Memory B cell (primary cell): ENCODE measurements around the gene HYAL3.

Experiments used
- ATAC-seq: fragments of 150-1000 bp; cut with Tn5 transposase; 2 replicates; pipeline ENCODE4 v1.10.0; 2021; ENCODE audit warnings: low read depth, mild to moderate bottlenecking, moderate library complexity
- DNase-seq, 2 donors: peaks; one replicate each; pipeline ENCODE4 v3.0.0; 2022; ENCODE audit warnings: low spot score in 2 of 2
- H3K27ac Mint-ChIP-seq: one replicate; pipeline ENCODE4 v1.8.0; 2022; ENCODE audit warnings: mild to moderate bottlenecking, moderate library complexity, mixed read lengths
- H3K27me3 Mint-ChIP-seq: one replicate; pipeline ENCODE4 v1.8.0; 2022; ENCODE audit warnings: mixed read lengths
- H3K36me3 Mint-ChIP-seq: one replicate; pipeline ENCODE4 v1.8.0; 2022; ENCODE audit warnings: mild to moderate bottlenecking, mixed read lengths
- H3K4me1 Mint-ChIP-seq: one replicate; pipeline ENCODE4 v1.8.0; 2022; ENCODE audit warnings: mixed read lengths
- H3K4me3 Mint-ChIP-seq: one replicate; pipeline ENCODE4 v1.8.0; 2022; ENCODE audit warnings: mild to moderate bottlenecking, moderate library complexity, mixed read lengths
- H3K9me3 Mint-ChIP-seq: one replicate; pipeline ENCODE4 v1.8.0; 2022; ENCODE audit warnings: mixed read lengths

The HYAL3 gene

GRCh38 chr3:50337175-50337861 lies 38.1 kb upstream of the HYAL3 start:
- Mint-ChIP-seq H3K27ac (peak overlapping the region; percentile 99), H3K36me3 (peaks cover 8% of the 10 kb centered on the region), H3K27me3 (no peaks in the 10 kb centered on the region), H3K4me3 (peak overlapping the region; percentile 97), H3K4me1 (peaks cover 30% of the 10 kb centered on the region), H3K9me3 (no peaks in the 10 kb centered on the region)
- peak; percentile 77 for ATAC-seq
- peak; percentile 81 to 90 for DNase-seq

DNA sequence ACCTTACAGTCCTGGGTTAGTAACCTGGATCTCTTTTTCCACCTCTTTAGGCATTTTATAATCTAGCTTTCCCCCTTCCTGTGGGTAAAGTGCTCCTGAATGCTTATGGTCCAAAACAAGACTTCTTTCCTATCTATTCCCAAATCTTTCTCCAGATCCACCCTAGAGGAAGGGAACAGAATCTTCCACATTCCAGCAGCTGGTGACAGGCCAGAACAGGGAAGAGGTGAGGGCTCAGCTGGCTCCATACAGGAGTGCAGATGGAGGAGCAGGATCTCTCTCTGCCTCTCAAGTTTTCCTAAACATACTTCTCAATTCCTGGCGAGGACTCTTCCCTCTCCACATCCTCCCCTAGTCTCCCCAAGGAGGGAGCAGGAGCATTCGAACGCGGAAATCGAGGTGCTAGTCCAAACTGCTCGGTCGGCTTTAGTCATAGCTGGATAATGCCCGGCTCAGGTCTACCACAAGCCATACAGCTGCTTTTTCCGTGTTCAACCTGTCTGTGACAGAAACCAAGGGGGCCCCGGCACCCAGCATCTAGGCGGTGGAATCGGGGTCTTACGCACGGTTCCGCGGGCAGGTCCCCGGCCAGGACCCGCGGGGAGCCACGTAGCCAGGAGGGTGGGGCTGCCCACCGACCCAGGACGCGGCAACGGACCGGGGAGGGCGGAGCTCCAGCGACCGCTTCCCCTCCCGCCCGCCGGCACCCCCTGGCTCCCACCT lies 37.4 kb upstream of the HYAL3 start:
- H3K4me3 Mint-ChIP-seq, result peak overlapping the region; percentile 97
- H3K27ac Mint-ChIP-seq, result peak overlapping the region; percentile 99
- DNase-seq (no peak), ATAC-seq (peak; percentile 36)
- no peaks in the 10 kb centered on the region for H3K9me3 Mint-ChIP-seq
- peaks cover 30% of the 10 kb centered on the region for H3K4me1 Mint-ChIP-seq
- no peaks in the 10 kb centered on the region for H3K27me3 Mint-ChIP-seq
- peaks cover 8% of the 10 kb centered on the region for H3K36me3 Mint-ChIP-seq

DNA sequence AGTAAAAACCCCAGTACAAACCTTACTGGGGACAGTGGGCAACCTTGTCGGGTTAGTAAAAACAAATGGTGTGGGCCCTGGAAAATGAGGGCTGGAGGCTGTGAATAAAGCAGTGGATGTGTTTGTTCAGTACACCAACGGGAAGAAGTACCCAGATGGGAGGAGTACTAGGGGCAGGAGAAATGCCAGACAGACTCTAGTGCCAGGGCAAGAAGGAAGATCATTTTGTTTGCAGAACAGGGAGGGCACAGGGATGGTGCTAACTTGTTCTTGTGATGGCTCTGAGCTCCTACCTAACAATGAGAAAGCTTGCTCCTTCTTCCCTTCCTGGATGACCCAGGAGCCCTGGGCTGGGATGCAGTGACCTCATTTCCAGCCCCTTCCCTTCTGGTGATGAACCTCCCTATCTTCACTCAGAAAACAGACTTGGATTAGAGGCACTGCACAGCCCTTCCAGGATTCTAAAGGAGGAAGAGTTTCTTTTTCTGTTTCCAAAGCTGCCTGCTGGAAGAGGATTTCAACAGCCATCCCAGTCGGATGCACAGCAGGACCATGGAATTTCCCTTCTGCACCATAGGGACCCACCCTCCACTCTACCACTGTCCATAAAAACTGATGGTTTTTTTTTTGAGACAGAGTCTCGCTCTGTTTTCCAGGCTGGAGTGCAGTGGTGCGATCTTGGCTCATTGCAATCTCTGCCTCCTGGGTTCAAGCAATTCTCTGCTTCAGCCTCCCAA lies 35.3 kb upstream of the HYAL3 start:
- Mint-ChIP-seq H3K27me3 (no peaks in the 10 kb centered on the region), H3K4me3 (peak overlapping the region; percentile 21), H3K36me3 (peaks cover 17% of the 10 kb centered on the region), H3K9me3 (no peaks in the 10 kb centered on the region), H3K4me1 (peaks cover 20% of the 10 kb centered on the region), H3K27ac (no peak overlapping the region)
- DNase-seq (no peak), ATAC-seq (no peak)

- DNase-seq, result no peak
- Mint-ChIP-seq H3K4me3 (no peak overlapping the region), H3K27me3 (no peaks in the 10 kb centered on the region), H3K4me1 (peaks cover 16% of the 10 kb centered on the region), H3K9me3 (no peaks in the 10 kb centered on the region), H3K36me3 (peaks cover 15% of the 10 kb centered on the region), H3K27ac (peak overlapping the region; percentile 31)
- ATAC-seq, result no peak
These were observed 34.6 kb upstream of the HYAL3 start for GRCh38 chr3:50333744-50334328.

- peaks cover 13% of the 10 kb centered on the region for H3K4me1 Mint-ChIP-seq
- no peak overlapping the region for H3K27ac Mint-ChIP-seq
- H3K36me3 Mint-ChIP-seq, result peaks cover 11% of the 10 kb centered on the region
- no peaks in the 10 kb centered on the region for H3K9me3 Mint-ChIP-seq
- DNase-seq (no peak), ATAC-seq (no peak)
- no peak overlapping the region for H3K4me3 Mint-ChIP-seq
- no peaks in the 10 kb centered on the region for H3K27me3 Mint-ChIP-seq
These were observed 32.2 kb upstream of the HYAL3 start for GRCh38 chr3:50331364-50331907.

DNA sequence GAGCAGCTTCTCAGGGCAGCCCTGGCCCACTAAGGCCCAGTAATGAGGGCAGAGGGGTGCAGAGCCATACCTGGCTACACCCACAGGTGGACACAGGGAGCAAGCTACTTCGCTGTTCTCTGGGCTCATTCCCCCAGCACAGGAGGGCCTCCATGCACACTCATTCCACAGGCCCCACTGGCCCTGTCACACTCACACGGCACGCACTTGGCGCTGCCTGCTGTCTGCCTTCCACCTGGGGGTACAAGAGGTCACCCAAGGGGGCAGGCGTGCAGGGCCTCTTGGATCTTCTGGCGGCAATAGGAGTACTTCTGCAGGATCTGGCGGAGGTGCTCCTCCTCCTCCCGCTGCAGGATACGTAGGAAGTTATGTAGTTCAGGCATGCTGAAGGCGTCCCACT lies 31.1 kb upstream of the HYAL3 start:
- Mint-ChIP-seq H3K27me3 (no peaks in the 10 kb centered on the region), H3K4me1 (peaks cover 14% of the 10 kb centered on the region), H3K36me3 (peaks cover 11% of the 10 kb centered on the region), H3K27ac (no peak overlapping the region), H3K9me3 (no peaks in the 10 kb centered on the region), H3K4me3 (no peak overlapping the region)
- ATAC-seq (no peak), DNase-seq (no peak)

- H3K9me3 Mint-ChIP-seq, result no peaks in the 10 kb centered on the region
- H3K4me1 Mint-ChIP-seq, result peaks cover 14% of the 10 kb centered on the region
- H3K27ac Mint-ChIP-seq, result peak within 1 kb of the TSS; percentile 43
- ATAC-seq (peak; percentile 95), DNase-seq (peak; percentile 89 to 92)
- H3K4me3 Mint-ChIP-seq, result peak within 1 kb of the TSS; percentile 85
- peaks cover 9% of the 10 kb centered on the region for H3K36me3 Mint-ChIP-seq
- H3K27me3 Mint-ChIP-seq, result no peaks in the 10 kb centered on the region
These were observed 28.9 kb upstream of the HYAL3 start, which contains the start of gene TUSC2 for GRCh38 chr3:50327943-50328691. Gene TUSC2 (minus strand): TSS chr3:50328223. CDS start chr3:50328099, 124 bp downstream.

DNA sequence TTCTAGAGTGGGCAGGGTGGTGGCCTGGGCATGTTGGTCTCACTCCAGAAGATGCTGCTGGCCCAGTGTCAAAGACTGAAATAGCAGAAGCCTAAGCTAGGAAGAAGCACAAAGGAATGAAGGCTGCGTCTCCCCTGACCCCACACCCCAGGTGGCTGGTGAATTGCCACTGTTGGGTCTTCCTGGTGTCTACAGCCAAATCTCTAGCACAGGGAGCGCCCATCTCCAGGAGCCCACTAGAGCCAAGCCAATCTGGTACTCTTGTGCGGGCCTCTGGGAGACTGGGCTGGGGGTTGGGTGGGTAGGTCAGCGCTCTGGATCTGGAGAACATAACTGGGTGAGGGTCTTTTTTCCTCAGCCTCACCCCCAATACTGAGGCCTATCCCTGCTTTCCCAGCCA lies 27.9 kb upstream of the HYAL3 start:
- ATAC-seq (no peak), DNase-seq (no peak)
- peaks cover 9% of the 10 kb centered on the region for H3K36me3 Mint-ChIP-seq
- peaks cover 16% of the 10 kb centered on the region for H3K4me1 Mint-ChIP-seq
- H3K27ac Mint-ChIP-seq, result no peak overlapping the region
- no peaks in the 10 kb centered on the region for H3K27me3 Mint-ChIP-seq
- H3K4me3 Mint-ChIP-seq, result peak overlapping the region; percentile 85
- no peaks in the 10 kb centered on the region for H3K9me3 Mint-ChIP-seq

DNA sequence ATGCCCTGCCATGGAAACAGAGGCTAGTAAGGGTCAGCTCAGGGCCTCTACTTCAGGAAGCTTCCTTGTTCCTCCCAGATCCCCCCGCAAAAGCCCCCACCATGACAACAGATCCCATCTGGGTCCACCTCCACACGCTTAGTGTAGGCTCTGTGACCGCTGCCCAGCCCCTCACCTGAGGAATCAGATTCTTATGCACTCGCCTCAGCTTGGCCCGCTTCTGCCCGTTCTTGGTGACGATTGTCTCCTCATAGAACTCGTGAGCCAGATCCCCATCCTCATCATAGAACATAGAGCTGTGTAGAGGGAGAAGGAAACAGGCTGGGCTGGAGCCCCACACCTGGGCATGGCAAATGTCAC lies 27.0 kb upstream of the HYAL3 start:
- no peak overlapping the region for H3K4me3 Mint-ChIP-seq
- H3K36me3 Mint-ChIP-seq, result peaks cover 5% of the 10 kb centered on the region
- no peak overlapping the region for H3K27ac Mint-ChIP-seq
- no peaks in the 10 kb centered on the region for H3K27me3 Mint-ChIP-seq
- no peak for DNase-seq
- peaks cover 16% of the 10 kb centered on the region for H3K4me1 Mint-ChIP-seq
- ATAC-seq, result no peak
- H3K9me3 Mint-ChIP-seq, result no peaks in the 10 kb centered on the region

- no peak for ATAC-seq
- no peak overlapping the region for H3K27ac Mint-ChIP-seq
- H3K36me3 Mint-ChIP-seq, result peaks cover 3% of the 10 kb centered on the region
- H3K4me1 Mint-ChIP-seq, result peaks cover 17% of the 10 kb centered on the region
- H3K27me3 Mint-ChIP-seq, result no peaks in the 10 kb centered on the region
- H3K9me3 Mint-ChIP-seq, result no peaks in the 10 kb centered on the region
- no peak overlapping the region for H3K4me3 Mint-ChIP-seq
- no peak for DNase-seq
These were observed 26.4 kb upstream of the HYAL3 start for GRCh38 chr3:50325497-50326181.

DNA sequence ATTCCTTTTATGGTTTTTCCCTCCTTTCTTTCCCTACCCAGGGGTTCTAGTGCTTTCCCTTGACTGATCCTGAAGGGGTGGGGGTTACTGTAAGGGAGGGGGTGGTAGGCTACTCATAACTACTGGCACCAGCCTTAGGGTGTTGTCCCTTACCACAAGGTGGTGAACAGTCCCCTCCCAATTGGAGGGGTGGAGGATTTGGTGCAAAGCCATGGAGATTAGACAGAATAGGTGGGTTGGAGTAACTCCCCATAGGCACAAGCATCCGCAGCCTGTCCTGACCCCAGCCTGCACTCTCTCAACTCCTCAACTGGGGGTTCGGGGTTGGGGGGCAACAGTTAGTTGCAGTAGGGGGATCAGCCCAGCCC lies 25.9 kb upstream of the HYAL3 start:
- Mint-ChIP-seq H3K27ac (no peak overlapping the region), H3K4me1 (peaks cover 23% of the 10 kb centered on the region), H3K4me3 (no peak overlapping the region)

GRCh38 chr3:50324351-50325112 lies 25.3 kb upstream of the HYAL3 start:
- no peak for DNase-seq
- ATAC-seq, result peak; percentile 10
- no peaks in the 10 kb centered on the region for H3K36me3 Mint-ChIP-seq
- H3K4me3 Mint-ChIP-seq, result no peak overlapping the region
- H3K4me1 Mint-ChIP-seq, result peaks cover 25% of the 10 kb centered on the region
- no peak overlapping the region for H3K27ac Mint-ChIP-seq
- no peaks in the 10 kb centered on the region for H3K27me3 Mint-ChIP-seq
- H3K9me3 Mint-ChIP-seq, result no peaks in the 10 kb centered on the region

More for the DNA sequence above, 25.9 kb upstream of the HYAL3 start:
- Mint-ChIP-seq H3K36me3 (no peaks in the 10 kb centered on the region), H3K9me3 (no peaks in the 10 kb centered on the region), H3K27me3 (no peaks in the 10 kb centered on the region)
- DNase-seq, result no peak
- ATAC-seq, result no peak
